Caco-2 (cell line): ENCODE results near the gene TRNT1. TPM values are rescaled to one million over a fixed set of nuclear protein-coding genes. Genes with fewer than 3 reads are reported as not detected.

Experiments used
- BruUV-seq: library from RNA; stranded (reverse); fragments of 400-500 nt; replicated peaks from 2 replicates; lab custom pipeline; 2021; lab: Mats Ljungman, UMichigan
- CTCF ChIA-PET: fragments of 300-600 bp; sonication (Branson Sonifier 250); formaldehyde crosslinking; loops from one replicate; lab custom pipeline; 2022; ENCODE audit warnings: antibody characterized with exemption; lab: Charles Lee
- POLR2A ChIA-PET: fragments of 300-600 bp; sonication (Branson Sonifier 250); formaldehyde crosslinking; loops from one replicate; lab custom pipeline; 2022; ENCODE audit warnings: antibody characterized with exemption; lab: Charles Lee
- DNase-seq, 2 experiments: peaks; one replicate each; pipeline versions ENCODE4 v3.0.0 to v3.0.0-alpha.2; 2020 to 2022
- H3K27me3 ChIP-seq: replicated peaks from 2 replicates; pipeline ENCODE4 v1.6.0; 2011; ENCODE audit warnings: low read length; ENCODE audit not compliant: control insufficient read depth, insufficient read depth
- H3K36me3 ChIP-seq: 2 replicates; pipeline ENCODE4 v1.5.1; 2011; ENCODE audit warnings: low read length; ENCODE audit not compliant: control insufficient read depth, insufficient read depth
- H3K4me1 ChIP-seq: fragments of 250-450 bp; sonication (Bioruptor Pico); 2 replicates; pipeline ENCODE4 v1.5.1; 2020; ENCODE audit warnings: mild to moderate bottlenecking
- H3K4me3 ChIP-seq: 2 replicates; pipeline ENCODE4 v1.5.1; 2011; ENCODE audit warnings: low read depth, mild to moderate bottlenecking, control low read depth, low read length
- H3K9me3 ChIP-seq: fragments of 250-450 bp; sonication (Bioruptor Pico); 2 replicates; pipeline ENCODE4 v1.5.1; 2020; ENCODE audit warnings: mild to moderate bottlenecking, moderate library complexity
- H3K27ac Mint-ChIP-seq: one replicate; pipeline ENCODE4 v1.8.0; 2022; ENCODE audit warnings: mixed read lengths; ENCODE audit not compliant: unreplicated experiment
- H3K27me3 Mint-ChIP-seq: one replicate; pipeline ENCODE4 v1.8.0; 2022; ENCODE audit warnings: mixed read lengths; ENCODE audit not compliant: insufficient read depth, unreplicated experiment
- H3K36me3 Mint-ChIP-seq: one replicate; pipeline ENCODE4 v1.8.0; 2022; ENCODE audit warnings: mild to moderate bottlenecking, mixed read lengths; ENCODE audit not compliant: insufficient read depth, unreplicated experiment
- H3K4me1 Mint-ChIP-seq: one replicate; pipeline ENCODE4 v1.8.0; 2022; ENCODE audit warnings: low read depth, mixed read lengths; ENCODE audit not compliant: unreplicated experiment
- H3K4me3 Mint-ChIP-seq: one replicate; pipeline ENCODE4 v1.8.0; 2022; ENCODE audit warnings: mild to moderate bottlenecking, moderate library complexity, mixed read lengths; ENCODE audit not compliant: unreplicated experiment
- H3K9me3 Mint-ChIP-seq: one replicate; pipeline ENCODE4 v1.8.0; 2022; ENCODE audit warnings: mixed read lengths; ENCODE audit not compliant: unreplicated experiment
- intact Hi-C: fragments of 100-400 bp; cut with micrococcal nuclease; formaldehyde crosslinking; loops from one replicate; pipeline ENCODE4 v1.10.0; 2022; ENCODE audit not compliant: unreplicated experiment
- total RNA-seq: library from RNA; stranded (reverse); gene quantifications from 2 replicates; pipeline ENCODE4 v1.2.3, GENCODE V29; 2022
- TF ChIP-seq, protein P1 (sequence below), 2 experiments: fragments of 200-600 bp in 1 of 2; IDR thresholded peaks; 1 replicate in 1 of 2; 2 replicates in 1 of 2; pipeline versions ENCODE4 v1.5.1 to v1.8.0; 2011 to 2022; ENCODE audit warnings: antibody characterized with exemption in 1 of 2, control low read depth in 1 of 2, inconsistent platforms in 1 of 2, low read depth in 1 of 2, low read length in 1 of 2, mild to moderate bottlenecking in 1 of 2, moderate library complexity in 1 of 2; ENCODE audit not compliant: insufficient read depth in 1 of 2, severe bottlenecking in 1 of 2, unreplicated experiment in 1 of 2

The TRNT1 gene
- total RNA-seq, 1 experiment from 2014 or later: 43.6 TPM

DNA sequence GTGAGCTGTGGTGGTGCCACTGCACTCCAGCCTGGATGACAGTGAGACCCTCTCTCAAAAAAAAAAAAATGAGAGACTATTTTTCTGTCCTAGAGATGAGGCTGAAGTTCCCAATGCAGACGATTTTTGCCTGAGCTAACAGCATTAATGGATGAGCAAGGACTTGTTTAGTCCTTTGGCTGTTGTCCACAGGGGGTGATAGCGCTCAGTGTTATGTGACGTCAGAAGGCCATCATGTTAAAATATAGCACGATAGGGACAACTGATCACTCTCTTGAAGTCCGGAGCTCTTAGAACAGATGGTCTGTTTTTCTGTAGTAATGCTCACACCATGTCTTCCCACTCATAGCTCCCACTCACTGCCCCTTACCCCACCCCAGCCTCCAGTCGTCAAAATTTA lies 6.8 kb downstream of the TRNT1 start:
- H3K4me3 ChIP-seq: no peak overlapping the region
- Mint-ChIP-seq H3K4me1 (peaks cover 10% of the 10 kb centered on the region), H3K4me3 (no peak overlapping the region), H3K27me3 (no peaks in the 10 kb centered on the region), H3K27ac (no peak overlapping the region), H3K9me3 (no peaks in the 10 kb centered on the region), H3K36me3 (peaks cover 56% of the 10 kb centered on the region)
- ChIA-PET CTCF (no interaction called here), POLR2A (no interaction called here)
- TF ChIP-seq, protein P1, sequence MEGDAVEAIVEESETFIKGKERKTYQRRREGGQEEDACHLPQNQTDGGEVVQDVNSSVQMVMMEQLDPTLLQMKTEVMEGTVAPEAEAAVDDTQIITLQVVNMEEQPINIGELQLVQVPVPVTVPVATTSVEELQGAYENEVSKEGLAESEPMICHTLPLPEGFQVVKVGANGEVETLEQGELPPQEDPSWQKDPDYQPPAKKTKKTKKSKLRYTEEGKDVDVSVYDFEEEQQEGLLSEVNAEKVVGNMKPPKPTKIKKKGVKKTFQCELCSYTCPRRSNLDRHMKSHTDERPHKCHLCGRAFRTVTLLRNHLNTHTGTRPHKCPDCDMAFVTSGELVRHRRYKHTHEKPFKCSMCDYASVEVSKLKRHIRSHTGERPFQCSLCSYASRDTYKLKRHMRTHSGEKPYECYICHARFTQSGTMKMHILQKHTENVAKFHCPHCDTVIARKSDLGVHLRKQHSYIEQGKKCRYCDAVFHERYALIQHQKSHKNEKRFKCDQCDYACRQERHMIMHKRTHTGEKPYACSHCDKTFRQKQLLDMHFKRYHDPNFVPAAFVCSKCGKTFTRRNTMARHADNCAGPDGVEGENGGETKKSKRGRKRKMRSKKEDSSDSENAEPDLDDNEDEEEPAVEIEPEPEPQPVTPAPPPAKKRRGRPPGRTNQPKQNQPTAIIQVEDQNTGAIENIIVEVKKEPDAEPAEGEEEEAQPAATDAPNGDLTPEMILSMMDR (IDR thresholded peaks at IDR 0.05; ENCODE audit: insufficient read depth in 1 of 2, low read depth in 1 of 2, low read length in 1 of 2, severe bottlenecking in 1 of 2, unreplicated experiment in 1 of 2): no peak
- H3K36me3 ChIP-seq: 0 out of 2 replicates have a peak, but pooled peaks cover 2% of the 10 kb centered on the region
- BruUV-seq: no TSS peak
- no peaks in the 10 kb centered on the region for H3K27me3 ChIP-seq
- intact Hi-C loops: no loop called here
- no peaks in the 10 kb centered on the region for H3K9me3 ChIP-seq
- no peaks in the 10 kb centered on the region for H3K4me1 ChIP-seq
- DNase-seq: no peak

- TF ChIP-seq, protein P1 (IDR thresholded peaks at IDR 0.05; ENCODE audit: insufficient read depth in 1 of 2, low read depth in 1 of 2, low read length in 1 of 2, severe bottlenecking in 1 of 2, unreplicated experiment in 1 of 2): no peak
- Histone ChIP-seq H3K27me3 (no peaks in the 10 kb centered on the region), H3K4me3 (no peak overlapping the region), H3K9me3 (no peaks in the 10 kb centered on the region), H3K4me1 (no peaks in the 10 kb centered on the region), H3K36me3 (no peaks in the 10 kb centered on the region; the same call in 1 of the 2 replicates)
- Mint-ChIP-seq H3K27me3 (no peaks in the 10 kb centered on the region), H3K36me3 (peaks cover 57% of the 10 kb centered on the region), H3K4me3 (no peak overlapping the region), H3K27ac (peak overlapping the region; percentile 0), H3K4me1 (peaks cover 10% of the 10 kb centered on the region), H3K9me3 (no peaks in the 10 kb centered on the region)
- CTCF ChIA-PET: no interaction called here
- intact Hi-C loops: no loop called here
- POLR2A ChIA-PET: interaction anchor here (0.6 kb wide), 1 partner anchor 239 kb away, joined by 4 read pairs; no protein-coding TSS in a partner anchor
- DNase-seq: no peak
- no TSS peak for BruUV-seq
Measured at GRCh38 chr3:3134750-3135448, 8.2 kb downstream of the TRNT1 start.

DNA sequence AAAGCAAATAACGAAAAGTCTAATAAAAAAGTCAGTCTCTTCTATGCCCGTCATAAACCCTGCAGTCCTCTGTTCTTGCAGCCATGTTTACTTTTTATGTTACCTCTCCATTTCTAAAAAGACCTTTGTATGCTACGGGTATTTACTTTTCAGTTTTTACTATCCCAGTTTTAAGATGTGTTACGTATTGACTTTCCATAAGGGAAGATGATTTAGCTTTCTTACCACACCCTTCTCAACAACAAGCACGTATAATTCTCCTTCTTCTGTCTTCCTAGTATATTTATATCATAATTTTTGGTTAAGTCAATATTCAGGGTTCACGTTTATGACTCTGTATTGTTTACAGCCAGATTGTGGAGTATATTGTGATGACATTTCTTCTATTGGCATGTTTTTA lies 10.8 kb downstream of the TRNT1 start:
- Mint-ChIP-seq H3K4me1 (peaks cover 10% of the 10 kb centered on the region), H3K4me3 (no peak overlapping the region), H3K27me3 (no peaks in the 10 kb centered on the region), H3K9me3 (no peaks in the 10 kb centered on the region), H3K36me3 (peaks cover 72% of the 10 kb centered on the region), H3K27ac (no peak overlapping the region)
- TF ChIP-seq, protein P1 (IDR thresholded peaks at IDR 0.05; ENCODE audit: insufficient read depth in 1 of 2, low read depth in 1 of 2, low read length in 1 of 2, severe bottlenecking in 1 of 2, unreplicated experiment in 1 of 2): no peak
- no peaks in the 10 kb centered on the region for H3K9me3 ChIP-seq
- H3K4me1 ChIP-seq: no peaks in the 10 kb centered on the region
- DNase-seq: no peak
- intact Hi-C loops: no loop called here
- H3K27me3 ChIP-seq: no peaks in the 10 kb centered on the region
- no TSS peak for BruUV-seq
- H3K4me3 ChIP-seq: no peak overlapping the region
- ChIA-PET CTCF (no interaction called here), POLR2A (no interaction called here)
- H3K36me3 ChIP-seq: no peaks in the 10 kb centered on the region; the same call in none of the 2 replicates
